Dendritic cell treated with granulocyte-macrophage colony-stimulating factor and Interleukin-4, amounts not matched to agents 40 ng/mL and 50 ng/mL, for 4 days (primary cell): ENCODE measurements around the gene PCGF2.

Experiments
- H3K27ac Mint-ChIP-seq: one replicate; pipeline ENCODE4 v1.8.0; 2022; ENCODE audit warnings: mild to moderate bottlenecking, mixed read lengths
- H3K27me3 Mint-ChIP-seq: one replicate; pipeline ENCODE4 v1.8.0; 2022; ENCODE audit warnings: mild to moderate bottlenecking, mixed read lengths
- H3K36me3 Mint-ChIP-seq: one replicate; pipeline ENCODE4 v1.8.0; 2022; ENCODE audit warnings: low read depth, mixed read lengths
- H3K4me1 Mint-ChIP-seq: one replicate; pipeline ENCODE4 v1.8.0; 2022; ENCODE audit warnings: low read depth, mixed read lengths
- H3K4me3 Mint-ChIP-seq: one replicate; pipeline ENCODE4 v1.8.0; 2022; ENCODE audit warnings: mild to moderate bottlenecking, moderate library complexity, mixed read lengths
- H3K9me3 Mint-ChIP-seq: one replicate; pipeline ENCODE4 v1.8.0; 2022; ENCODE audit warnings: mixed read lengths
- intact Hi-C: fragments of 100-400 bp; cut with micrococcal nuclease; formaldehyde crosslinking; loops from one replicate; pipeline ENCODE4 v1.15.0; 2022

The PCGF2 gene

DNA sequence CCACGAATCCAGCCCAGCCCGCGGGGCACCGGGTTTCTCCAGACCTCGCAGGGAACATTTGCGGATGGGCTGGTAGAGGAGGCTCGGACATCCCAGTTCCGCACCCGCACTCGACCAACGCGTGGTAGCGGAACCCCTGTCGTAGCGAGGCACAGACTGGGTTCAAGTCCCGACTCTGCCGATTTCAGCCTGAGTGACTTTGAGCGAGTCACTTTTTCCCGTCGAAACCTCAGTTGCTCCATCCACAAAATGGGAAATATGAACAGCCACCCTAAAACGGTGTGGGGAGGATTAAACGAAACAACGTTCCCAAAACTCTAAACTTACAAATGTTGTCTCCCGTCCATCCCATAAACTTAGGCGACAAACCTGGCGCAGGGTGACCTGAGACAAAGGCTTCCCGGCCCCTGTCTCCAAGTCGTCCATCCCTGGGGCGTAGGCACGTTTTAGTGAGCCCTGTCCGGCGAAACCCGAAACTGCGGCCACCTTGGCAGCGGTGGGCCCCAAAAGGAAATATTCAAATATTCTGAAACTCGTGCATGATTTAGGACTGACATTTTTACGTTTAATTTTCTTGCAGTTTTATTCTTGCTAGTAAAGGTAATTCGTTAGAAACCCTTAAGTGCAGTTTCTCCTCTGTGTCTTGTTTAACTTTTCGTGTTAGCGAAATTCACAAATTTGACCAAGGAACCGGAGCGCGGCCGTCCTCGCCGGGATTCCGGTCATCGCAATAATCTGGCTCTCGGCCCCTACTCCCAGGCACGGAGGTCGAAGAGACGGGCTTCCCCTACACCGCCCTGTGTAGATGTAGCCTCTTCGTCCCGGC lies 45.0 kb downstream of the PCGF2 start:
- intact Hi-C loops, result loop anchor here (1.0 kb wide), 2 partner anchors 27 to 28 kb away; partner anchors contain the start of gene CISD3
- Mint-ChIP-seq H3K4me1 (peaks cover 51% of the 10 kb centered on the region), H3K27ac (peak overlapping the region; percentile 100), H3K36me3 (peaks cover 63% of the 10 kb centered on the region), H3K4me3 (peak overlapping the region; percentile 97), H3K27me3 (no peaks in the 10 kb centered on the region), H3K9me3 (no peaks in the 10 kb centered on the region)

DNA sequence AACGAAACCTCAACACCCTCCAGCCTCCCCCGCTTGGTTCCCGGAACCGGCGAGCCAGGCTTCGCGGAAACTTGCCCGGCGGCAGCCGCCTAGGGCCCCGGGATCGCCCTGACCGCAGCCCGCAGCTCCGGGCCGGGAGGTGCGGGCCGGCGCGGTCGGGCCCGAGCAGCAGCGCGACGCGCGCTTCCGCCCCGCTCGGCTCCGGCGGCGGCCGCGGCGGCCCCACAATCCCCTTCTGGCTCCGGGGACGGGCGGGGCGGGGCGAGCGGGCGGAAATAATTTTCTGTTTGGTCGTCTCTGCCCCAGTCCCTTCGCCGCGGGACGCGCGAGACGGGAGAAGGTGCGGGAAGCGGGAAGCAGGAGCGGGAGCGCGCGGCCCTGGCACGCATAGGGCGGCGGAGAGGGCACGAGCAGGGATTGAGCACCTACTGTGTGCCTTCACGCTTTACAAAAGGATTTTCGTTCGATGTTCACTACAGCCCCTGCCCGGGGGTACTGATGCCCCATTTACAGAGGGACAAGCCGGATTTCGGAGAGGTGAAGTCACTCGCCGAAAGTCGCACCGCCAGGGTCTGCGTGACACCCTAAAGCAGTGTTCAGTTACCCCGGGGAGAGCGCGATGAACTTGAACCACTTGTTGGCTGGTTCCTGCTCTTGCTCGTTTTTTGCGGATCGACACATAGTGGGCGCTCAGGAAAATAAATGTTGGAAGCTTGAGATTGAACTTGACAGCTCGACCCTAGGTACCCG lies 45.8 kb downstream of the PCGF2 start:
- H3K9me3 Mint-ChIP-seq, result no peaks in the 10 kb centered on the region
- H3K27me3 Mint-ChIP-seq, result no peaks in the 10 kb centered on the region
- intact Hi-C loops, result no loop called here
- peak overlapping the region; percentile 97 for H3K4me3 Mint-ChIP-seq
- H3K36me3 Mint-ChIP-seq, result peaks cover 55% of the 10 kb centered on the region
- H3K4me1 Mint-ChIP-seq, result peaks cover 51% of the 10 kb centered on the region
- peak overlapping the region; percentile 100 for H3K27ac Mint-ChIP-seq

DNA sequence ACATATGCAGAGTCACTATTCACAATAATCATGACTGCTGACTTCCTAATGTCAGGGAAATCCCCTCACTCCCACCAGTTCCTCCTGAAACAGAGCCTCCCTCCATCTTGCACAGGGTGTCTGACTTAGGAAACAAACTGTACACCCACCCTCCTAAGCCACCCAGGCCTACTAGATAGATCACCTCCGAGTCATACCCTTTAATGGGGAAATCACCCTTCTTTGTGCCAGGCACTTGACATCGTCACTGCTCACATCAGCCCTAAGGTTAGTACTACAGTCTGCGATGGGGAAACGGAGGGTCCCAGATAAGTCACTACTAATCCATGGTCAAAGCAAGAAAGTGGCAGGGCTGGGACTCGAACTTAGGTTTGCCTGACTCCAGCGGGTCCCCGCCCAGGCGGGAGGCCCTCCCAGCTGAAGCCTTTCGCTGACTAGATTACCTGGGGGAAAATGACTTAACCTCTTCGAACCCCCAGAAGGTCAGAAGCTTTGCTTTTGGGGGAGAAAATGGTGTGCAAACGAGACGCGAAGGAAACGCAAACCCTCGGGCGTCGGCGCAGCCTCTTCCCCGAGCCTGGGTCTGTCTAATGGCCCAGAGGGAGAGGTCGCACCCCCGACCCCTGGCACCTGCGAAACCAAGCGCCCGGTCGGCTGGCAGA lies 46.5 kb downstream of the PCGF2 start:
- Mint-ChIP-seq H3K36me3 (peaks cover 48% of the 10 kb centered on the region), H3K27me3 (no peaks in the 10 kb centered on the region), H3K9me3 (no peaks in the 10 kb centered on the region), H3K4me1 (peaks cover 51% of the 10 kb centered on the region), H3K27ac (peak overlapping the region; percentile 100), H3K4me3 (peak overlapping the region; percentile 97)
- intact Hi-C loops, result no loop called here

GRCh38 chr17:38698760-38699159 lies 49.4 kb downstream of the PCGF2 start:
- peaks cover 25% of the 10 kb centered on the region for H3K36me3 Mint-ChIP-seq
- peaks cover 57% of the 10 kb centered on the region for H3K4me1 Mint-ChIP-seq
- H3K27ac Mint-ChIP-seq, result peak overlapping the region; percentile 100
- no peak overlapping the region for H3K4me3 Mint-ChIP-seq
- intact Hi-C loops, result no loop called here
- H3K27me3 Mint-ChIP-seq, result no peaks in the 10 kb centered on the region
- H3K9me3 Mint-ChIP-seq, result no peaks in the 10 kb centered on the region

DNA sequence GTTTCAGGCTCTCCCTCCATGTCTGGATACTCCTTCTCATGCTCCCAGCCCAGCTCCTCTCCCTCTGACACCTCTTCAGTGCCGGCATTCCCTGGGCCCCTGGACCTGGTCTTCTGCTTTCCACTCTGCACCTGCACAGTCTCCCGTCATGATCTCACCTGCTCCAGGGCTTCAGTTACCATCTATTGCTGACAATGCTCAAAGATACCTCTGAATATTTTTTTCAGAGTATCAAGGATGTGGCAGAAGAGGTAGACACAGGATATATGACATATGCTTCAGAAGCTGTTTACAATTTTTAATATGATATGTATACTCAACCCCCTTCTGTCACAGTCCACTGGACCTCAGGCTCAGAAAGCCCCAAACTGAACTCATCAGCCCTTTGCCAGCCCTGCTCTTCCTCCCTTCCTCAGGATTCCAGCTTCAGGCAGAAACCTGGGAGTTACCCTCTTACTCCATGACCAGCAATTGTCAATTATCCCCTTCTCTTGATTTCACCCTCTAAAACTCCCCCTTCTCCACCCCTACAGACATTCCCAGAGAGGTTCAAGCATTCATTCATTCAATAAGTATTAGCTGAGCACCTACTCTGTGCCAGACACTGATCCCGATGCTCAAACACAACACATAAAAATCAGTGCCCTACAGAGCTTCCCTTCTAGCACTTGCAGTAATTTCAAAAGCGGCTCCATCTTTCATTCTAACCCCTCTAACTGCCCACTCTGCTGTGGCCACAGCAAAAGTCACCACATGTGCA lies 50.9 kb downstream of the PCGF2 start:
- no peak overlapping the region for H3K4me3 Mint-ChIP-seq
- intact Hi-C loops, result no loop called here

DNA sequence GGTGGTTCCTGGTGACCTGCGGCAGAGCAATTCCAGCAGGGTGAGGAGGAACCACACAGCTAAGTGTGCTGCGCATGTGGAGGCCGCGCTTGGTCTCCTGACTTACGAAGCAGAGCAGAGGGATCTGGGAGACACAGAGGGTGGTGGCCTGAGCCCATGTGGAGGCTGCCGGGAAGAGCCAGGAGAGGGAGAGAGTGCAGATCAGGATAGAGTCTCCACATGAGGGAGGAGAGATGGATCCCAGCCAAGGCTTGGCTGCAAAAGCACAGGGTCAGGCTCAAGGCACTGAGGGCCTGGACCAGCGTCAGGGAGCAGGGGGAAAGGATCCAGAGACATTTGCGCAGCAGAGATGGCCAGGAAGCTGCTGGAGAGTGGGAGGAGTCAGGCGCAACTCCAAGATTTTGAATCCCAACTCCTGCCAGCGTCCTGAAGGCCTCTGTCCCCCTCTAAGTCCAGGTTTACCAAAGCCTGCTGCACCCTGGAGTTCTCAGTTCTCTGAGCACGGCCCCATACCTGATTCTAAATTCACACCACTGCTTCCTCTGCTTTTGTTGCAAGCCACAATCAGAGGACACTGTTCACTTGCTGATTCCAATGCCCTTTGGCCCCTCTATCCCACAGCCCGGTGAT lies 54.3 kb downstream of the PCGF2 start:
- intact Hi-C loops, result no loop called here
- no peak overlapping the region for H3K4me3 Mint-ChIP-seq
- H3K27me3 Mint-ChIP-seq, result peaks cover 5% of the 10 kb centered on the region
- no peaks in the 10 kb centered on the region for H3K9me3 Mint-ChIP-seq
- H3K4me1 Mint-ChIP-seq, result peaks cover 63% of the 10 kb centered on the region
- no peaks in the 10 kb centered on the region for H3K36me3 Mint-ChIP-seq
- H3K27ac Mint-ChIP-seq, result peak overlapping the region; percentile 27

More for the DNA sequence above, 50.9 kb downstream of the PCGF2 start:
- Mint-ChIP-seq H3K27ac (peak overlapping the region; percentile 72), H3K4me1 (peaks cover 67% of the 10 kb centered on the region), H3K27me3 (peaks cover 3% of the 10 kb centered on the region), H3K9me3 (no peaks in the 10 kb centered on the region), H3K36me3 (peaks cover 10% of the 10 kb centered on the region)

DNA sequence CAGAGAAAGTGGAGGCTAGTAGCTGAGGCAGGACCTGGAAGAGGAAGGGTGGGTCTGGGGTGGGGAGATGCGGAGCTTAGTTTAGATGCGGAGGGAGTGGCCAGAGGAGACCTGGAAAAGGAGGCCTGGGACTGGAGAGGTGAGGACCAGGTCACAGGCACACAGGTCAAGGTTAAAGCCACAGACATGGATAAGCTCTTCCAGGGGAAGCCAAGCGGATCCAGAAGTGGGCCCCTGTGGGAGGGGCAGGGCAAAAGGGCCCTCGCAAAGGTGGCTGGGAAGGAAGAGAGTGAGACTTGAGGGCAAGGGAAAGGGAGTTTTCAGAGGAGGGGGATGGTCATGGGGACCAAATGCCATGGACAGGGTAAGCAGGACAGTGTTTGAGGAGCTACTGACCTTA lies 57.0 kb downstream of the PCGF2 start:
- H3K36me3 Mint-ChIP-seq, result no peaks in the 10 kb centered on the region

DNA sequence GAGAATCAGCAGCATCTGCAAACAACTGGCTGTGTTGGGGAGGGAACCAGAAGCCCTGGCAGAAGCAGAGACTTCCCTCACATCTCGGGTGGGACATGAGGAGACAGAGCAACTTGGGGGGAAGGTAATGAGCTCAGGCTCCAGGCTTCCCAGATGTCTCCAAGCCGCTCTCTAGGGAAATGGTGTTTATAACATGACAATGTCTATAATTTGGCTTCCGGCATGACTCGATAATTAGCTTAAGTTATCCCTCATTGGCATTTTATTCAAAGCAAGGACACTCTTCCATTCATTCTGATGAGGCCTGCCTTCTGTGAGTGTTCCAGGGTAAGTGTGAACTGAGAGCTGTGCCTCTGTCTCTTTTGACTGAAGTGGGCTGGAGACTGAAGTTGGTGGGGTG lies 57.8 kb downstream of the PCGF2 start:
- intact Hi-C loops, result no loop called here
- no peak overlapping the region for H3K4me3 Mint-ChIP-seq
- no peaks in the 10 kb centered on the region for H3K36me3 Mint-ChIP-seq
- peak overlapping the region; percentile 9 for H3K27ac Mint-ChIP-seq
- H3K27me3 Mint-ChIP-seq, result peaks cover 5% of the 10 kb centered on the region
- H3K9me3 Mint-ChIP-seq, result no peaks in the 10 kb centered on the region
- H3K4me1 Mint-ChIP-seq, result peaks cover 55% of the 10 kb centered on the region

More for the DNA sequence above, 57.0 kb downstream of the PCGF2 start:
- intact Hi-C loops, result no loop called here
- H3K4me1 Mint-ChIP-seq, result peaks cover 53% of the 10 kb centered on the region
- H3K27ac Mint-ChIP-seq, result peak overlapping the region; percentile 9
- H3K27me3 Mint-ChIP-seq, result peaks cover 5% of the 10 kb centered on the region
- no peak overlapping the region for H3K4me3 Mint-ChIP-seq
- H3K9me3 Mint-ChIP-seq, result no peaks in the 10 kb centered on the region

GRCh38 chr17:38687286-38687685 lies 60.9 kb downstream of the PCGF2 start:
- H3K9me3 Mint-ChIP-seq, result no peaks in the 10 kb centered on the region
- peak overlapping the region; percentile 93 for H3K27ac Mint-ChIP-seq
- intact Hi-C loops, result no loop called here
- H3K4me1 Mint-ChIP-seq, result peaks cover 52% of the 10 kb centered on the region
- no peaks in the 10 kb centered on the region for H3K36me3 Mint-ChIP-seq
- H3K27me3 Mint-ChIP-seq, result peaks cover 3% of the 10 kb centered on the region
- H3K4me3 Mint-ChIP-seq, result no peak overlapping the region

- H3K27me3 Mint-ChIP-seq, result peaks cover under 1% of the 10 kb centered on the region
- H3K4me3 Mint-ChIP-seq, result peak overlapping the region; percentile 55
- no peaks in the 10 kb centered on the region for H3K36me3 Mint-ChIP-seq
- no peaks in the 10 kb centered on the region for H3K9me3 Mint-ChIP-seq
- peaks cover 43% of the 10 kb centered on the region for H3K4me1 Mint-ChIP-seq
- peak overlapping the region; percentile 93 for H3K27ac Mint-ChIP-seq
- intact Hi-C loops, result no loop called here
Measured at GRCh38 chr17:38685491-38685890, 62.6 kb downstream of the PCGF2 start.
